ENCODE data around the gene CNTROB.

Gene CNTROB

GRCh38 chr17:7995724-7996123 is 63.7 kb downstream of the CNTROB start:
- Histone ChIP-seq H3K27ac (ENCODE audit: poor library complexity, severe bottlenecking) (no peak overlapping the region), H3K9me3 (ENCODE audit: severe bottlenecking) (no peaks in the 10 kb centered on the region), H3K4me1 (ENCODE audit: insufficient read depth, poor library complexity, severe bottlenecking) (peaks cover 5% of the 10 kb centered on the region), H3K36me3 (ENCODE audit: low read depth) (no peaks in the 10 kb centered on the region), H3K4me3 (ENCODE audit: severe bottlenecking) (no peak overlapping the region), H3K27me3 (ENCODE audit: insufficient read depth, poor library complexity, severe bottlenecking) (no peaks in the 10 kb centered on the region)
- ATAC-seq (ENCODE audit: low read depth), result no peak
- no peak for DNase-seq (ENCODE audit: low spot score)
- TF ChIP-seq CTCF (IDR thresholded peaks at IDR 0.05; ENCODE audit: poor library complexity, severe bottlenecking), result no peak

GRCh38 chr17:7997186-7997585 is 65.2 kb downstream of the CNTROB start:
- no peak overlapping the region for H3K27ac ChIP-seq (ENCODE audit: poor library complexity, severe bottlenecking)
- peaks cover 5% of the 10 kb centered on the region for H3K4me1 ChIP-seq (ENCODE audit: insufficient read depth, poor library complexity, severe bottlenecking)
- ATAC-seq (ENCODE audit: low read depth) (no peak), DNase-seq (ENCODE audit: low spot score) (no peak)
- H3K9me3 ChIP-seq (ENCODE audit: severe bottlenecking), result no peaks in the 10 kb centered on the region
- no peak overlapping the region for H3K4me3 ChIP-seq (ENCODE audit: severe bottlenecking)
- peaks cover 9% of the 10 kb centered on the region for H3K27me3 ChIP-seq (ENCODE audit: insufficient read depth, poor library complexity, severe bottlenecking)
- TF ChIP-seq CTCF (IDR thresholded peaks at IDR 0.05; ENCODE audit: poor library complexity, severe bottlenecking), result peak; percentile 49
- H3K36me3 ChIP-seq (ENCODE audit: low read depth), result no peaks in the 10 kb centered on the region
